ENCODE results near the gene MAPK8IP3. TPM values are rescaled to one million over a fixed set of nuclear protein-coding genes. Genes with fewer than 3 reads are reported as not detected.
"Not testable (repeated sequence)": the region's sequence is repeated elsewhere in the genome, so short reads cannot be mapped to it uniquely, and the experiment has no call there.

Gene MAPK8IP3
- total RNA-seq, 2 experiments from 2014 or later: 57.1 to 57.4 TPM

GRCh38 chr16:1788095-1788707 is 82.2 kb downstream of the MAPK8IP3 start:
- POLR2A ChIA-PET: no interaction called here
- CTCF ChIA-PET: no interaction called here

- POLR2A ChIA-PET: no interaction called here
These were observed 82.7 kb downstream of the MAPK8IP3 start for GRCh38 chr16:1788708-1789100.

DNA sequence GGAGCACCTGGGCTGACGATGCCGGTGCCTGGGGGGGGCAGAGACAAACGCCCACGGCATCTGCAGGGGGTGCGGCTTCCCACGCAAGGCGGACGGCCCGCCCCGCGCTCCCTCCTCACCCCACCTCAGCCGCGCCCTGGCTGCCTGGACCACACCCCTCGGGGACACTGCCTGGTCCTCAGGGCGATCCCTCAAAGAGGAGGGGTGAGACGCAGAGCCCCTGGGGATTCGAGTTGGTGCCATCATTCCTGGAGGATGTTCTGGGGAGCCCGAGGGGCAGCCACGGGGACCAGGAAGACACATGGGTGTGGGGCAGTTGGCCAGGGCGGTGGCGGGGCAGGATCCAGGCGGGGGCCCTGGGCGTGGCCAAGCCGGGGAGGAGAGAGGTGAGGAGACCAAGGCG is 83.6 kb downstream of the MAPK8IP3 start:
- POLR2A ChIA-PET: no interaction called here
- CTCF ChIA-PET: no interaction called here

More at GRCh38 chr16:1788708-1789100, 82.7 kb downstream of the MAPK8IP3 start:
- CTCF ChIA-PET: no interaction called here

- POLR2A ChIA-PET: no interaction called here
- CTCF ChIA-PET: no interaction called here
These were observed 84.2 kb downstream of the MAPK8IP3 start for GRCh38 chr16:1790261-1790610.

GRCh38 chr16:1790611-1791255 is 84.7 kb downstream of the MAPK8IP3 start:
- CTCF ChIA-PET: no interaction called here
- POLR2A ChIA-PET: interaction anchor here (0.6 kb wide), 1 partner anchor 148 kb away, joined by 6 read pairs; no protein-coding TSS in a partner anchor

DNA sequence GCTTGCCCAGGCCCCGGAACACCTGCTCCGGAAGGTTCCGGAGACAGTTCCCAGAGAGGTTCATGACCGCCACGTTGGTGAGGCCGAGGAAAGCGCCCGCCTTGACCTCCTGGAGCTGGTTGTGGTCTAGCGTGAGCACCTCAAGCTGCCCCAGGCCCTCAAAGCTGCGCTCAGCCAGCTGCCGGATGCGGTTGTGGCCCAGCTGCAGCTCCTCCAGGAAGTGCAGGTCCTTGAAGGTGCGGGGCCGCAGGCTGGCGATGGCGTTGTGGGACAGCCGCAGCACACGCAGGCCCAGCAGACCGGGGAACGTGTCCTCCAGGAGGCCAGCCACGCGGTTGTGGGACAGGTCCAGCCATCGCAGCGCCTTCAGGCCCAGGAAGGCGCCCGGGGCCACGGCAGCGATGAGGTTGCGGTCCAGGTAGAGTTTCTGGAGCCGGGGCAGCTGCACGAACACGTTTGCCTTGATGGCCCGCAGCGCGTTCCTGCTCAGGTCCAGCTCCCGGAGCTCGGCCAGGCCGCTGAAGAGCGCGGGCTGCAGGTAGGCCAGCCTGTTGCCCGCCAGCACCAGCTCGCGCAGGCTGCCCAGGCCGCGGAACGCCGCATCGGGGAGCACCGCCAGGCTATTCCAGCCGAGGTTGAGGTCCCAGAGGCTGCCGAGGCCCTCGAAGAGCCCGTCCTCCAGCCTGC is 85.4 kb downstream of the MAPK8IP3 start:
- ChIA-PET CTCF (no interaction called here), POLR2A (interaction anchor here (0.6 to 0.7 kb wide), 2 partner anchors 9 to 148 kb away, joined by 5 to 6 read pairs; partner anchors contain the start of genes NUBP2 and SPSB3)

- ChIA-PET POLR2A (interaction anchor here (0.7 kb wide), 1 partner anchor 9 kb away, joined by 5 read pairs; the partner anchor contains the start of genes NUBP2 and SPSB3), CTCF (interaction anchor here (0.9 kb wide), 1 partner anchor 10 kb away, joined by 3 read pairs; no protein-coding TSS in a partner anchor)
These were observed 86.2 kb downstream of the MAPK8IP3 start for GRCh38 chr16:1791943-1792812.

DNA sequence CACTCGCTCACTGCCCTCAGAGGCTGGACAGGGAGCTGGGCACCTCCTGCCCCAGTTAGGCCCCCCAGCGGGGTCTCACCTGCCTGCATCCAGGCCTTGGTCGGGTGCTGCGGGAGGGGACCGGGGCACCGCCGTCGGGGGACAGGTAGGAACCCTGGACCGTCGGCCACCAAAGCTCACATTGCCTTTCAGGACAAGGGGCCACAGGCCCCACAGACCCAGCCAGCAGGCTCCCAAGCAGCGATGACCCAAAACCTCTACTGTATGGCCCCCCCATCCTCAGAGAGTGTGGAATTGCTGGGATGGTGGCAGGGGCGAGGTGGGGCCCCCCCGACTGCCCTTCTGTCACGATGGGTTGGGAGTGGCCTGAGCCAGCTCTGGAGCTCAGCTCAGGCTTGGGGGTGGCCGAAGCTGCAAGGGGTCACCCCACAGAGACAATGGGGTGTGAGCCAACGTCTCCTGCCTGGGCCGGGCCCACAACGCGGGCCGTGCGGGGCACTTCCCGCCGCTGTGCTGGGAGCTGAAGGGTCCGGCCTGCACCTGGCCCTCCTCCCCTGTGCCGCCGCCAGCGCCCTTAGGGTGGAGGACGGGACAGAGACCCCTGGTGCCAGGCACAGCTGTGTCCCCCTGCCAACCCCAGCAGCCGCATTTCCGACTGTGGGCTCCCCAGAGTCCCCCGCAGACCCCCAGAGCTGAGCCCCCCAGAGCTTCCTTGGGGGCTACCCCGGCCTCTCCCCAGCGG is 87.0 kb downstream of the MAPK8IP3 start:
- POLR2A ChIA-PET: no interaction called here

GRCh38 chr16:1793578-1794220 is 87.7 kb downstream of the MAPK8IP3 start, which contains the start of gene IGFALS:
IGFALS (minus strand) TSS chr16:1793705; CDS start chr16:1793652, 53 bp downstream.
- ChIA-PET CTCF (interaction anchor here (1.3 kb wide), 1 partner anchor 11 kb away, joined by 3 read pairs; the partner anchor contains the start of genes NUBP2 and SPSB3), POLR2A (no interaction called here)

More for the DNA sequence above, 87.0 kb downstream of the MAPK8IP3 start:
- CTCF ChIA-PET: interaction anchor here (0.9 to 1.3 kb wide), 2 partner anchors 9 to 10 kb away, joined by 3 read pairs; partner anchors contain the start of genes NUBP2 and SPSB3

DNA sequence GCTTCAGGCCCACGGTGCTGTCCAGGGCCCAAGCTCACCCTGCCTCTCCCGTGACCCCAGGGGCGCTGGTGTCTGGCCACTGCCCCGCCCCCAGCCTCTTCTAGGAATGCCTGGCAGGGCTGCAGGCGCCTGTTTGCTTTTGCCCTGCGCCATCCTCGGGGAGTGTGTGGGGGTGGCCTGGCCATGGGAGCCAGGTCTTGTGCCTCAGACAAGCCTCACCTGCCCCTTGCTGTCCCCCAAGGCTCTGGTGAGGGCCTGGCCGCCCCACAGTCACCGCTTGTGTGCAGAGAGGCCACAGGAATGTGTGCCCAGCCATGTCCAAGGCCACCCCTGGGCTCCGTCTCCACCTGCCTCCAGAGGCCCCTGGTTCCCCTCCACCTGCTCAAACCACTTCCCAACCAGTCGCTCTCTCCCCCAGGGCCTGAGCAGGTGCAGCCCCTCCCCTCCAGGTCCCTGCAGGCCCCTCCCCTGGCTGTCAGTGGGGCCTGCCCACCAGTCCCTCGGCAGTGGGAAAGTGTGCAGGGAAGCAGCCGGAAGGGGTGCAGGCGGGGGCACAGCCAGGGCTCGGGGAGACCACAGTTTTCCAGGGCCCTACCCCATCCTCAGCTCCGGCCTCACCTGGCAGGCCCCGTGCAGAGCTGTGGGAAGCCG is 88.4 kb downstream of the MAPK8IP3 start:
- ChIA-PET CTCF (interaction anchor here (1.3 kb wide), 1 partner anchor 12 kb away, joined by 3 read pairs; the partner anchor contains the start of genes NUBP2 and SPSB3), POLR2A (no interaction called here)

GRCh38 chr16:1794908-1795666 is 89.1 kb downstream of the MAPK8IP3 start:
- POLR2A ChIA-PET: no interaction called here
- CTCF ChIA-PET: no interaction called here

GRCh38 chr16:1799263-1799662 is 93.3 kb downstream of the MAPK8IP3 start:
- CTCF ChIA-PET, POLR2A ChIA-PET: not testable (repeated sequence)

DNA sequence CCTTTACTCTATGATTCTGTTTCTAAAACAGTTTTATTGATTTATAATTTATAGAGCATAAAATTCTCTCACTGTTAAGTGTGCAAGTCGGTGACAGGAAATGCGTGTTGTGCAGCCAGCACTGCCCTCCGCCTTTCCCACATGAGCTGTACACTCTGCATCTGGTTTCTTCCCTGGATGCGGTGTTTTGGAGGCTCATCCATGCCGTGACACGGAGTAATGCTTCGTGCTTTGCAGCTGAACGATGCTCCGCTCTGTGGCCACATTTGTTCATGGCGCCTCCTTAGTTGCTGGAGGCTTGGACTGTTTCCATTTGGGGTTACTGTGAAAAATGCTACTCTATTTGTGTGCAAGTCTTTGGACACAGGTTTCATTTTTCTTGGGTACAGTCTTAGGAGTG is 94.7 kb downstream of the MAPK8IP3 start:
- ChIA-PET POLR2A (no interaction called here), CTCF (no interaction called here)

DNA sequence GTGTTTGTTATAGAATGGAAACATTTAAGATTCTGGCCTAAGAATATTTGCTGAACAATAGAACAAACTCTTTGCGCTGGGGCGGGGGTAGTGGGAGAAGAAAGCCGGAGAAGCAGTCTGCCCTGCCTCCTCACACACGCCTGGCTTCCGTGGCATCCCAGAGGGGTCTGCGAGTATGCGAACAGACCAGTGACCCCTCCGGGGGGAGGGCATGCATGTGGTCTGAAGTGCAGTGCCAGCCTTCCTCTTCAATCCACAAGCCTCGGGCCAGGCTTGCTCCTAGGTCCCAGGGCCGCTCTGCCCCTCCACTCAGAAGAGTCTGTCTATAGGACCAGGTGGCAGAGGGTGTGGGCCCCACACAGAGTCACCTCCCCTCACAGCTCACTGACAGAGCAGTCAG is 101.6 kb downstream of the MAPK8IP3 start:
- POLR2A ChIA-PET: no interaction called here
- CTCF ChIA-PET: no interaction called here

GRCh38 chr16:1808691-1809090 is 102.7 kb downstream of the MAPK8IP3 start:
- POLR2A ChIA-PET: no interaction called here
- CTCF ChIA-PET: no interaction called here

DNA sequence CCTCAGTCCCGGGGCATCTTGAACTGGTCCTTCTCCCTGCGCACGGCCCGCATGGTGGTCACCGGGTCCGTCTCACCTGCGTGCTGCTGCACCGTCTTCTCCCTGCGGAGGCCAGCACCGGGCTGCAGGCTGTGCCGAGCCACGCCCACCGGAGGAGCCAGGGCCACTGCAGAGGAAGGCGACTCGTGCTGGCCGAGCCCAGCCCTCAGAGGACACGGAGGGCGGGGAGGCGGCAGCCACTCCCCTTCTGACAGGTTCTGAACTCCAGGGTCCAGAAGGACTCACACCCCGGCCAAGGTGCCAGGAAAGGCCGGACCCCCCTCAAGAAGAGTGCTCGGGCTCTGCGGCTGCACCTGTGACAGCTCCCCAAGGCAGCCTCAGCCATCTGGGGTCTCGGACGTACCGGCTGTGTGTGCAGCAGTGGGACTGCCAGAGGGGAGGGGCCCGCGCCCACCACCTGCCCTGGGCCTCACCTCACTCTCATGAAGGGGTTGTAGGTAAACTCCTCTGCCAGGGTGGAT is 103.3 kb downstream of the MAPK8IP3 start:
- ChIA-PET POLR2A (no interaction called here), CTCF (no interaction called here)

GRCh38 chr16:1810106-1810505 is 104.1 kb downstream of the MAPK8IP3 start:
- ChIA-PET POLR2A (no interaction called here), CTCF (no interaction called here)
